Panc1 (cell line): ENCODE data around the gene SEMA6A. TPM values are rescaled to one million over a fixed set of nuclear protein-coding genes. Genes with fewer than 3 reads are reported as not detected.

Source experiments
- ATAC-seq: fragments of 200-7000 bp; cut with Tn5 transposase; 2 replicates; pipeline ENCODE4 v1.9.1; 2020; ENCODE audit warnings: mild to moderate bottlenecking, moderate library complexity
- BruUV-seq: library from RNA; stranded (reverse); fragments of 400-500 nt; replicated peaks from 2 replicates; lab custom pipeline; 2021; lab: Mats Ljungman, UMichigan
- CTCF ChIA-PET: fragments of 300-600 bp; sonication (Branson Sonifier 250); formaldehyde crosslinking; loops from one replicate; lab custom pipeline; 2022; ENCODE audit warnings: antibody characterized with exemption; lab: Charles Lee
- POLR2A ChIA-PET: fragments of 300-600 bp; sonication (Branson Sonifier 250); formaldehyde crosslinking; loops from one replicate; lab custom pipeline; 2022; ENCODE audit warnings: antibody characterized with exemption; lab: Charles Lee
- DNase-seq: peaks from one replicate; pipeline ENCODE4 v3.0.0-alpha.2; 2010; ENCODE audit warnings: low read depth, low spot score
- H3K27ac ChIP-seq: 2 replicates; pipeline ENCODE4 v1.5.1; 2011; ENCODE audit warnings: mild to moderate bottlenecking, low read length, inconsistent platforms
- H3K27me3 ChIP-seq: fragments of 200-500 bp; sonication (Bioruptor generic); 2 replicates; pipeline ENCODE4 v1.6.0; 2014; ENCODE audit warnings: low read length, inconsistent platforms; ENCODE audit not compliant: control insufficient read depth, insufficient read depth
- H3K36me3 ChIP-seq: fragments of 200-500 bp; sonication (Bioruptor generic); 2 replicates; pipeline ENCODE4 v1.5.1; 2014; ENCODE audit warnings: inconsistent platforms, mild to moderate bottlenecking, low read length, moderate library complexity; ENCODE audit not compliant: control insufficient read depth, insufficient read depth
- H3K4me1 ChIP-seq: 2 replicates; pipeline ENCODE4 v1.5.1; 2011; ENCODE audit warnings: inconsistent platforms, mild to moderate bottlenecking, low read length, moderate library complexity; ENCODE audit not compliant: control insufficient read depth, insufficient read depth
- H3K4me3 ChIP-seq, 2 experiments: 2 replicates each; pipeline ENCODE4 v1.5.1; 2011 to 2012; ENCODE audit warnings: low read depth in 2 of 2, low read length in 2 of 2, mild to moderate bottlenecking in 2 of 2, inconsistent platforms in 1 of 2, moderate library complexity in 1 of 2
- H3K9me3 ChIP-seq: fragments of 200-500 bp; sonication (Bioruptor generic); 2 replicates; pipeline ENCODE4 v1.5.1; 2014; ENCODE audit warnings: low read depth, mild to moderate bottlenecking, inconsistent platforms, low read length, moderate library complexity; ENCODE audit not compliant: control insufficient read depth, insufficient read depth
- POLR2AphosphoS5 ChIP-seq: IDR thresholded peaks from 2 replicates; pipeline ENCODE4 v1.6.1; 2012; ENCODE audit warnings: mild to moderate bottlenecking, low read depth, low read length, moderate library complexity
- SIN3A ChIP-seq: IDR thresholded peaks from 2 replicates; pipeline ENCODE4 v1.6.1; 2012; ENCODE audit warnings: low read depth, mild to moderate bottlenecking, low read length, moderate library complexity, borderline replicate concordance; ENCODE audit not compliant: insufficient read depth
- TCF7L2 ChIP-seq: IDR thresholded peaks from 2 replicates; pipeline ENCODE4 v1.6.1; 2011; ENCODE audit warnings: mild to moderate bottlenecking, low read depth, low read length, inconsistent platforms
- in situ Hi-C: cut with HindIII; loops from 2 replicates; pipeline ENCODE4 v1.10.0; 2016; ENCODE audit warnings: low sequenced_read_pairs, low pct_unique_long_range_greater_than_20kb
- intact Hi-C: fragments of 100-400 bp; cut with micrococcal nuclease; formaldehyde crosslinking; loops from one replicate; pipeline ENCODE4 v1.10.0; 2022; ENCODE audit not compliant: unreplicated experiment
- total RNA-seq: library from RNA; stranded (reverse); gene quantifications from one replicate; pipeline ENCODE4 v1.2.1, GENCODE V29; 2021; ENCODE audit not compliant: unreplicated experiment
- TF ChIP-seq, protein P1 (sequence below): fragments of 450-650 bp; IDR thresholded peaks from 2 replicates; pipeline ENCODE4 v1.5.1; 2017; ENCODE audit warnings: mild to moderate bottlenecking
- TF ChIP-seq, protein P2 (sequence below), 2 experiments: IDR thresholded peaks; 2 replicates each; pipeline ENCODE4 v1.6.1; 2011 to 2012; ENCODE audit warnings: low read depth in 2 of 2, control low read depth in 1 of 2, low read length in 1 of 2, mild to moderate bottlenecking in 1 of 2, moderate library complexity in 1 of 2; ENCODE audit not compliant: insufficient read depth in 1 of 2

SEMA6A gene
- total RNA-seq, 1 experiment from 2014 or later = 0.54 TPM

DNA sequence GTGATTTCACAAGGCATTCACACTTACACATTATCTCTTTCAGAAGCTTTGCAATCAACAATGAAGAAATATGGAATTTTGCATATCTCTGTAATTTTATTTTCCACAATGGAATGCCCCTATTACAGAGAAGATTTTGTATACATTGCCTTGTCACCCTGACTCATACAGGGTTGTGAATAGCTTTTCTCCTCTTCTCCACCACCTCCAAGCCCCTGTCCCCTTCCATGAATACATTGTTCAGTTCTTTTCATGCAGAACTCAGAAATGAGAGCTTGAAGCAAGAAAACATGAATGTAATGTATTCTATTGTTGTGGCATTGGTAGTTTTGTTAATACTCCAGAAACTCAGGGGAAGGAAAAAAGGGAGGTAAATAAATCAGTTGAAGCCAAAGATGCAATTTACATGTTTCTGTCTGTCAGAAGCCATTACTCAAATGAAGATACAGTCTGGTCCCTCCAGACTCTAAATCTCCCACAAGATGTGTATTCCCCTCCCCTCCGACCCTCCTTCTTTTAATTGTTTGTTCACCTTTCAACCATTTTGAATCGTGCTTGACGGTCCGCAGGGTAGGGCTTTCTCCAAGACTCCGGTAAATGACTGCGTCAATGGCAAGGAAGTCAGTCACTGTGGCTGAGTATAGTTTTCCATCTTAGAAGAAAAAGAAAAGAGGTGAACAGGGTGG, 86.1 kb downstream of the SEMA6A start:
- no TSS peak for BruUV-seq
- DNase-seq (no peak), ATAC-seq (no peak)
- ChIA-PET CTCF (interaction anchor here (0.6 kb wide), 1 partner anchor 390 kb away, joined by 3 read pairs; no protein-coding TSS in a partner anchor), POLR2A (no interaction called here)
- H3K4me1 ChIP-seq = no peaks in the 10 kb centered on the region
- H3K36me3 ChIP-seq = no peaks in the 10 kb centered on the region
- H3K27me3 ChIP-seq = no peaks in the 10 kb centered on the region
- no peak overlapping the region for H3K27ac ChIP-seq
- intact Hi-C loops = no loop called here
- in situ Hi-C loops = no loop called here
- no peak overlapping the region for H3K4me3 ChIP-seq
- no peak for TF ChIP-seq SIN3A
- no peak for TF ChIP-seq POLR2AphosphoS5
- TF ChIP-seq TCF7L2 = no peak
- TF ChIP-seq, protein P1, sequence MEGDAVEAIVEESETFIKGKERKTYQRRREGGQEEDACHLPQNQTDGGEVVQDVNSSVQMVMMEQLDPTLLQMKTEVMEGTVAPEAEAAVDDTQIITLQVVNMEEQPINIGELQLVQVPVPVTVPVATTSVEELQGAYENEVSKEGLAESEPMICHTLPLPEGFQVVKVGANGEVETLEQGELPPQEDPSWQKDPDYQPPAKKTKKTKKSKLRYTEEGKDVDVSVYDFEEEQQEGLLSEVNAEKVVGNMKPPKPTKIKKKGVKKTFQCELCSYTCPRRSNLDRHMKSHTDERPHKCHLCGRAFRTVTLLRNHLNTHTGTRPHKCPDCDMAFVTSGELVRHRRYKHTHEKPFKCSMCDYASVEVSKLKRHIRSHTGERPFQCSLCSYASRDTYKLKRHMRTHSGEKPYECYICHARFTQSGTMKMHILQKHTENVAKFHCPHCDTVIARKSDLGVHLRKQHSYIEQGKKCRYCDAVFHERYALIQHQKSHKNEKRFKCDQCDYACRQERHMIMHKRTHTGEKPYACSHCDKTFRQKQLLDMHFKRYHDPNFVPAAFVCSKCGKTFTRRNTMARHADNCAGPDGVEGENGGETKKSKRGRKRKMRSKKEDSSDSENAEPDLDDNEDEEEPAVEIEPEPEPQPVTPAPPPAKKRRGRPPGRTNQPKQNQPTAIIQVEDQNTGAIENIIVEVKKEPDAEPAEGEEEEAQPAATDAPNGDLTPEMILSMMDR = no peak
- TF ChIP-seq, protein P2, sequence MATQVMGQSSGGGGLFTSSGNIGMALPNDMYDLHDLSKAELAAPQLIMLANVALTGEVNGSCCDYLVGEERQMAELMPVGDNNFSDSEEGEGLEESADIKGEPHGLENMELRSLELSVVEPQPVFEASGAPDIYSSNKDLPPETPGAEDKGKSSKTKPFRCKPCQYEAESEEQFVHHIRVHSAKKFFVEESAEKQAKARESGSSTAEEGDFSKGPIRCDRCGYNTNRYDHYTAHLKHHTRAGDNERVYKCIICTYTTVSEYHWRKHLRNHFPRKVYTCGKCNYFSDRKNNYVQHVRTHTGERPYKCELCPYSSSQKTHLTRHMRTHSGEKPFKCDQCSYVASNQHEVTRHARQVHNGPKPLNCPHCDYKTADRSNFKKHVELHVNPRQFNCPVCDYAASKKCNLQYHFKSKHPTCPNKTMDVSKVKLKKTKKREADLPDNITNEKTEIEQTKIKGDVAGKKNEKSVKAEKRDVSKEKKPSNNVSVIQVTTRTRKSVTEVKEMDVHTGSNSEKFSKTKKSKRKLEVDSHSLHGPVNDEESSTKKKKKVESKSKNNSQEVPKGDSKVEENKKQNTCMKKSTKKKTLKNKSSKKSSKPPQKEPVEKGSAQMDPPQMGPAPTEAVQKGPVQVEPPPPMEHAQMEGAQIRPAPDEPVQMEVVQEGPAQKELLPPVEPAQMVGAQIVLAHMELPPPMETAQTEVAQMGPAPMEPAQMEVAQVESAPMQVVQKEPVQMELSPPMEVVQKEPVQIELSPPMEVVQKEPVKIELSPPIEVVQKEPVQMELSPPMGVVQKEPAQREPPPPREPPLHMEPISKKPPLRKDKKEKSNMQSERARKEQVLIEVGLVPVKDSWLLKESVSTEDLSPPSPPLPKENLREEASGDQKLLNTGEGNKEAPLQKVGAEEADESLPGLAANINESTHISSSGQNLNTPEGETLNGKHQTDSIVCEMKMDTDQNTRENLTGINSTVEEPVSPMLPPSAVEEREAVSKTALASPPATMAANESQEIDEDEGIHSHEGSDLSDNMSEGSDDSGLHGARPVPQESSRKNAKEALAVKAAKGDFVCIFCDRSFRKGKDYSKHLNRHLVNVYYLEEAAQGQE (IDR thresholded peaks at IDR 0.05; ENCODE audit: insufficient read depth in 1 of 2, low read depth in 2 of 2, low read length in 1 of 2) = no peak
- no peaks in the 10 kb centered on the region for H3K9me3 ChIP-seq

DNA sequence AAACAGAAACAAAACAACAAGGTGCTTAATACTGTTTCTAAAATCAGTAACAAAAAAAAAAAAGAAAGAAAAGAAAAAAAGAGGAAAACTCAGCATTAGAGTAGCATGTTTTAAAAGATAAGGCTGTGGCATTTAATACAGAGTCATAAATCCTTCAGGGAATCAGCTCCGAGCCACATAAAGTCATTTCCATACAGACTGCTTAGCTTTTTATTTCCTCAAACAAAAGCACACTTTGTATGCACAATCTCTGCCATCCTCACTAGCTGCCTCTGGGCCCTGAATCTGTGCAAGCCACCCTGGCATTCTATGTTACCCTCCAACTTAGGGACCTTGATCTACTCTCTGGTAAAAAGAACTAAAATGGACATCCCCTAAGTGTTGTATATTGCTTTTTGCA, 87.6 kb downstream of the SEMA6A start:
- H3K36me3 ChIP-seq = no peaks in the 10 kb centered on the region
- no peaks in the 10 kb centered on the region for H3K4me1 ChIP-seq
- DNase-seq = no peak
- BruUV-seq = no TSS peak
- TF ChIP-seq, protein P2 (IDR thresholded peaks at IDR 0.05; ENCODE audit: insufficient read depth in 1 of 2, low read depth in 2 of 2, low read length in 1 of 2) = no peak
- TF ChIP-seq SIN3A (no peak), TCF7L2 (no peak), POLR2AphosphoS5 (no peak)
- TF ChIP-seq, protein P1 = no peak
- intact Hi-C loops = no loop called here
- no peak overlapping the region for H3K4me3 ChIP-seq
- in situ Hi-C loops = no loop called here
- H3K9me3 ChIP-seq = no peaks in the 10 kb centered on the region
- no peak overlapping the region for H3K27ac ChIP-seq
- ChIA-PET CTCF (no interaction called here), POLR2A (no interaction called here)
- H3K27me3 ChIP-seq = no peaks in the 10 kb centered on the region
- no peak for ATAC-seq
